RWPE1 (cell line): ENCODE results near the gene IL3.

Experiments used
- CTCF ChIA-PET: fragments of 350-600 bp; sonication (Branson Sonifier 250); formaldehyde crosslinking; extraction: SDS; loops from one replicate; lab custom pipeline; 2021; lab: Yijun Ruan, JAX
- POLR2A ChIA-PET: fragments of 400-600 bp; formaldehyde crosslinking; extraction: SDS; loops from one replicate; lab custom pipeline; 2020; ENCODE audit warnings: antibody characterized with exemption; ENCODE audit not compliant: low non-redundant PET; lab: Yijun Ruan, JAX
- DNase-seq: peaks from one replicate; pipeline ENCODE4 v3.0.0; 2012; ENCODE audit warnings: low spot score
- H3K27ac ChIP-seq: fragments of 450-650 bp; 2 replicates; pipeline ENCODE4 v1.5.1; 2017
- CTCF ChIP-seq: fragments of 450-650 bp; conservative IDR thresholded peaks from 2 replicates; pipeline ENCODE4 v1.5.1; 2017; ENCODE audit warnings: low read depth, mild to moderate bottlenecking

Gene IL3

GRCh38 chr5:132025403-132025971, 35.0 kb upstream of the IL3 start:
- no peak for TF ChIP-seq CTCF
- no peak for DNase-seq
- CTCF ChIA-PET = no interaction called here
- H3K27ac ChIP-seq = no peak overlapping the region
- POLR2A ChIA-PET = no interaction called here

DNA sequence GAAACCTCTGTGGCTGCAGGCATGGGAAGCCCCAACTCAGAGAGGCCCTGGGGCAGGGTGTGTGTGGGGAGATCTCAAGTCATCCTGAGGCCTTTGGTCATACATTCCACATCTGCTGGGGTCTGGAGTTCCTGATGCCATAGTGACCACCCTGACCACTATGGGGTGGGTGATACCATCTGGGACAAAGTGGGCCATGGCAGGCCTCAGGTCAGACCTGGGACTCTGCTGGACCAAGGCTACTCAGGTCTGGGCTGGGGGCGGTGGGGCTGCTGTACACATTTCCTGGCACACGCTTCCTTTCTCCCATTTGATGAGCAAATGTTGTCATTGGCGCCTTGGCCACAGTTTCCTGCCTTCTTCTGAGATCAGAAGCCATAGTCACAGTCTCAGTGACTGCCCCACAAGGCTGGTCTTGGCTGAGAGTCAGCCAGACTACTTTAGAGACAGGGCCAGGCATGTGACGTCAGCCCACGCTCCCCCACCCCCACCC, 33.9 kb upstream of the IL3 start:
- TF ChIP-seq CTCF = no peak
- DNase-seq = no peak
- ChIA-PET CTCF (no interaction called here), POLR2A (no interaction called here)
- no peak overlapping the region for H3K27ac ChIP-seq

- no peak for TF ChIP-seq CTCF
- CTCF ChIA-PET = interaction anchor here (0.7 kb wide), 1 partner anchor 37 kb away, joined by 3 read pairs; no protein-coding TSS in a partner anchor
- no peak for DNase-seq
- no peak overlapping the region for H3K27ac ChIP-seq
- POLR2A ChIA-PET = no interaction called here
Observed at GRCh38 chr5:132027027-132027426, 33.4 kb upstream of the IL3 start.

- no peak for TF ChIP-seq CTCF
- ChIA-PET POLR2A (interaction anchor here (0.7 kb wide), 1 partner anchor 9 kb away, joined by 7 read pairs; no protein-coding TSS in a partner anchor), CTCF (interaction anchor here (0.6 to 0.7 kb wide), 3 partner anchors 20 to 387 kb away, joined by 3 to 4 read pairs (median 4); no protein-coding TSS in a partner anchor)
- no peak overlapping the region for H3K27ac ChIP-seq
- DNase-seq = no peak
Observed at GRCh38 chr5:132029609-132030330, 30.7 kb upstream of the IL3 start.

DNA sequence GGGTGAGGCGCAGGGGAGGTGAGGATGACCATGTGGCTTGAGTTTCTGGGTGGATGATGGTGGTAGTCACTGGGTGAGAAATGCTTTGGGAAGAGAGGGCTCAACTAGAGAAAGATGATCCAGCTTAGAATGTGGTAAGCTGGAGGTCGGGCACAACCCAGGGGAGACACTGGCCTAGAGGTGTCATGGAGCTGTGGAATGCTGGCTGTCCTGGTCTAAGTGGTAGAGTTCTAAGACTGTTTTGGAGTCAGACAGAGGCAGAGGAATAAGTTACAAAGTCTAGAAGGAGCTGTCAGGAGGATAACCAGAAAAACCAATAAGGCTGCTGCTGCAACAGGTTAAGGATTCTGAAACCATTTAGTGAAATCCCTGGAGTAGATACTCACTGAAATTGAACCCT, 29.8 kb upstream of the IL3 start:
- CTCF ChIA-PET = interaction anchor here (0.6 kb wide), 1 partner anchor 386 kb away, joined by 4 read pairs; no protein-coding TSS in a partner anchor
- POLR2A ChIA-PET = no interaction called here

More for the DNA sequence above, 29.8 kb upstream of the IL3 start:
- no peak overlapping the region for H3K27ac ChIP-seq
- DNase-seq = no peak
- no peak for TF ChIP-seq CTCF
